GM12874 (cell line): ENCODE results near the gene RRP9.

Experiments
- TF ChIP-seq, protein P1 (sequence below): IDR thresholded peaks from 2 replicates; pipeline ENCODE4 v1.5.1; 2011; ENCODE audit warnings: low read depth, mild to moderate bottlenecking, control low read depth, low read length, moderate library complexity; ENCODE audit not compliant: insufficient read depth

The RRP9 gene

DNA sequence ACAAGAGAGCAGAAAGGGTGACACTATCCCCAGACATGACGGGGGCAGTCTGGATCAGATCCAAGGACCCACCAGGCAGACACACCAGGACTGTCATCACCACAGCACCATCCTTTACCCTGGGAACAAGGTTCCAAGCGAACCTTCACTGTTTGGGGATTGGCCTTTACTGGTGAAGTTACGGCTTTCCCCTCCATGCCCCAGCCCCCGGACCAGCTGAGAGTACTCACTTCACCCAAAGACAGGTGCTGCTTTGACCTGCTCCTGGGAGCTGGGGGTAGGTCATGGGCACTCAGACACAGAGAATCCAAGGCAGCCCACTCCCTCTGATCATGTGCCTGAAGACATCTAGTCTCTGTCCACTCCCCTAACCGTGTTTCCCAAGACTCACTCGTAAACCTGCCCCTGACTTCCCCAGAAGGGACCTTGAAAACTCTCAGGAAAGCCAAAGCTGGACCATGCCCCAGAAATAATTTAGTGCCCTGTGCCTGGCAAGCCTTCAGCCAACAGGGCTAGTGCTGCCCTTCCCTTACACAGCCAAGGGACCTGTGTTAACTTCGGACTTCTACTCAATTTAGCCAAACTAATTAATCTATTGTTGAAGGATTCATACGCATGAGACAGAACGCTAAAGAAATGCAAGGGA lies 2.8 kb downstream of the RRP9 start:
- TF ChIP-seq, protein P1, sequence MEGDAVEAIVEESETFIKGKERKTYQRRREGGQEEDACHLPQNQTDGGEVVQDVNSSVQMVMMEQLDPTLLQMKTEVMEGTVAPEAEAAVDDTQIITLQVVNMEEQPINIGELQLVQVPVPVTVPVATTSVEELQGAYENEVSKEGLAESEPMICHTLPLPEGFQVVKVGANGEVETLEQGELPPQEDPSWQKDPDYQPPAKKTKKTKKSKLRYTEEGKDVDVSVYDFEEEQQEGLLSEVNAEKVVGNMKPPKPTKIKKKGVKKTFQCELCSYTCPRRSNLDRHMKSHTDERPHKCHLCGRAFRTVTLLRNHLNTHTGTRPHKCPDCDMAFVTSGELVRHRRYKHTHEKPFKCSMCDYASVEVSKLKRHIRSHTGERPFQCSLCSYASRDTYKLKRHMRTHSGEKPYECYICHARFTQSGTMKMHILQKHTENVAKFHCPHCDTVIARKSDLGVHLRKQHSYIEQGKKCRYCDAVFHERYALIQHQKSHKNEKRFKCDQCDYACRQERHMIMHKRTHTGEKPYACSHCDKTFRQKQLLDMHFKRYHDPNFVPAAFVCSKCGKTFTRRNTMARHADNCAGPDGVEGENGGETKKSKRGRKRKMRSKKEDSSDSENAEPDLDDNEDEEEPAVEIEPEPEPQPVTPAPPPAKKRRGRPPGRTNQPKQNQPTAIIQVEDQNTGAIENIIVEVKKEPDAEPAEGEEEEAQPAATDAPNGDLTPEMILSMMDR = no peak

DNA sequence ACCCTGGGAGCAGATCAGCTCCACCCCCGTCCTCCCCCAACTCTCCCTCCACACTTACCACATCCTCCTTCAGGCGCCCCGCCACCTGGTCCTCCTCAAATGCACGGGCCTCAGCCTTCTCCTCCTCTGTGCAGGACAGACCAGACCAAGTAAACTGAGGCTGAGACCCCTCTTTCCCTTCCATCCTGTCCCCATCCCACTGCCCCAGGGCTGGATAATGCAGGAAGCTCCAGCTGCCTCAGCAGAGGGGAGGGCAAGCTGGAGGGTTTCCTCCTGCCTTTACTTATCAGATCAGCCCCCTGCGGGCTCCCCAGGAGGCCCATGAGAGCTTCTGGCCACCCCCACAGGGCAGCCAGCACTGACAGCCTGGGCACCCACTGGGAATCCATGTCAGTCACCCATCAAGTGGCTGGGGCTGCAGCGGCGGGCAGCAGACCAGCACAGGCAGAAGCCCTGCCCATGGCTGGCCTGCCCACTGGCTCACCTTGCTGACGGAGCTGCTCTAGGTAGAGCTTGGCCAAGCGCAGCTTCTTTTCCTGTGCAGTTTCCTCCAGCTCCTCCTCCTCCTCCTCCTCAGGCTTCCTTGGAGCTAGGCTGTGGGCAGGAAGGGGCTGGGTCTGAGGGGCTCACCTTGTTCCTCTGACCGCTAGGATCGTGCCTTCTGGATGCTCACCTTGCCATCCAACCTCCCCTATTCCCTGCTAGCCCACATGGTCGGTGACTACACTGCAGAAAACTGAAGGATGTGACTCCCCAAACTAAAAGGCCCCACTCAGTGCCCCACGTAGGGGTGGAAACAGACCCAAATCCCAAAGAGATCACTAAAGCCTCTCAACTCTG lies 3.9 kb downstream of the RRP9 start:
- TF ChIP-seq, protein P1 = no peak

DNA sequence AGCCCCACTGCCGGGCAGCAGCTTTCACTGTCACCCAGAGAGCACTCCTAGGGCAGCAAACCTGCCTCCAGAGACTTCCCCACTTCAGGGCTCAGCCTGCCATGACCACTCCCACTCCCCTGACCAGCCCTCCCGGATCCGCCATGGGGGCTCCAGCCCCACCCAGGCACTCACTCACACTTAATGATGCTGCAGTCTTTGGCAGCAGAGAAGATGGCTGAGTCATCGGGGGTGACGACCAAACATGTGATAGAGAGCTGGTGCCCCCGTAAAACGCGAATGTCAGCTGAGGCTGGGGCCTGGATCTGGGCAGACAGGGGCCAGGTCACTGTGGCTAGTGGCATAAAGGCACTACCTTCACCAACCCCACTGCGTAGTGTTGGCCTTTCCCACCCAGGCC lies 4.7 kb downstream of the RRP9 start:
- TF ChIP-seq, protein P1 = no peak

DNA sequence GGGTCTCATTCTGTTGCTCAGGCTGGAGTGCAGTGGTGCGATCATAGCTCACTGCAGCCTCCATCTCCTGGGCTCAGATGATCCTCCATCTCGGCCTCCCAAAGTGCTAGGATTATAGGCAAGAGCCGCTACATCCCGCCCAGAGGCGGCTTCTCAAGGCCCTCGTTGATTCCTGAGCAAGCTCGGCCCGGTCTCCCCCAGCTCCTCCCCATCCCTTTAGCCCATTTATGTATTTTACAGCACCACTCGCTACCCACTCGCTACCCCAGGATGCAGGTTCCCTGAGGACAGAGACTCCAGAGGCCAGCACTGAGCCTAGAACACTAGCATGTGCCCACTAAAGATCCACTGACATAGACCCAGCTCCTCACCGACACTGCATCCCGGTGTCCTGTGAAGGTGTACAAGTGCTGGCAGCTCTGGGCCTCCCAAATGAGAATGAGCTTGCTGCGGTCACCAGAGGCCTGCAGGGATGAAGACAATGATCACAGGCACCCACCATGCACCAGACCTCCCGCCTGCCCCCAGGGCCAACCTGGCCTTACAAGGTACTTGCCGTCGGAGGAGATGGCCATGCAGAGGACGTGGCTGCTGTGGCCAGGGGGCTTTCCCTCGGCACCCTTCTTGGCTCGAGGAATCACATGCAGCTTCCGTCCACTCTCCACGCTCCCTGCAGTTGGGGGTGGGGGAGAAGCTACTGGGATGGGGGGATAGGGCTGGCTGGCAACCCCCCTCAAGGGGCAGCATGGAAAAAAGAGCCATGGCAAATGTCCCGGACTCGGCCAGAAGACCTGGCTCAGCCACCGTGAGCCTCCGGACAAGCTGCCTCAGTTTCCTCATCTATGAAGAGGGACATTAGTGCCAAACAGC lies 5.6 kb downstream of the RRP9 start:
- TF ChIP-seq, protein P1 = no peak

DNA sequence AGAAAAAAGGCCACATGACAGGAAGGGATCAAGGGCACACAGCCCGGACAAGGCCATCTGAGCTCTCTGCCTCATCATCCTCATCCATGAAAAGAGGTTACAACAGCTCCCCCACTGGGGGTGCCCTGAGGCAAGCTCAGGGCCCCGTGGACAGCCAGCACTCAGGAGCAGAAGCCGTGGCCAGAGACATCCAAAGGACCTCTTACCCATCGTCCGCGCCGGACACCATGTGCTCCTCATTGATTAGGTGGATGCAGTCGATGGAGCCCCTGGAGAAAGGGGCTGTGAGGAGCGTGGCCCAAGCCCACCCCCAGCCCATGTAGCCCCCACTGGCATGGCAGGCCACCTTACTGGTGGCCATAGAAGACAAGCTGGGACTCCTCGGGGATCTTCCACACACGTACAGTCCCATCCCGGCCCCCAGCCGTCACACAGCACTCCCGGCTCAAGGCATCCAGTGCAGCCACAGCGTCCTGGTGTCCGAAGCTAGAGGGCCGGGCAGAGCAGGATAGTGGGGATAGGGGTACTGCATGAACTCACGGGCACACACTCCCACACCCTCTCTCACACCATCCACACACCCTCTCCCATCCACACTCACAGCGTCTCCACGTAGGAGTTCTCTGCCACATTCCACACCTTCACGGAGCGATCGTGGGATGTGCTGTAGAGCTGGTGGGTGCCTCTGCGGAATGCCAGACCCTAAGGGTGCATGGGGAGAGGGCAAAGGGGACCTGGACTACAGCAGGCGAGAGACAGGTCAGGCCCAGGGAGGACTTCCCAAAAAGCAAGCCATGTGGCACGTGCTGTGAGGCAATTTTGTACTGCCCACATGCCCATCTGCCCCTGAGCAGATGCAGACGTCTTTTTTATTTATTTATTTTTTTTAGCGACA lies 6.5 kb downstream of the RRP9 start:
- TF ChIP-seq, protein P1 = no peak

DNA sequence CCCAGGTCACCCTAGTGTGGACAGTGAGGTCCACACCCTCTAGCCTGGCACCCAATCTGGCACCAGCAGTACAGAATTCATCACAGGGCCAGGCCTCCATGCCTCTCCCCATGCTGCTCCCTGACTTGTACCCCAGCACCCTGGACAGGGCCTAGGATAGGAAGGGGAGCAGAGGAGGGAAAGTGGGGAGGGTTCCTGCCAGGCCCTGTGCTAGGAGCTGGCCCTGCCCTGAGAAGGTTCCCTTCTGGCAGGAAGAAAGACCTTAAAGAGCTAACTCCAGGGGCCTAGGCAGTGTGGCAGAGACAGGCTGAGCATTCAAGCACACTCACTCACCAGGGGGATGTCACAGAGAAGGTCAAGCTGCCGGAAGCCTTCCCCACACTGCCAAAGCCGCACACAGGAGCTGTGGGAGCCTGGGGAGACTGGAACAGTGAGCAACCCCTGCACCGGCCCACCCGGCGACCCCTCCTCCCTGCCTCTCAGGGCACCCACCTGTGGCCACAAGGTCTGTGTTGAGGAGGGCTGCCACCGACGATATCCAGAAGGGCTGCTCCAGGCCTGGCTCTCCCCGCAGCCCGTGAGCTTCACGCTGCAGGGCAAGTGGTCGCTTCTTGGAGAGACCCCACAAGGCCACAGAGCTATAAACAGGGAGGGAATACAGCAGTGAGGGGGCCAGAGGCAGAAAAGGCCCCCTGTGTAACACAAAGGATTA lies 7.4 kb downstream of the RRP9 start:
- TF ChIP-seq, protein P1 = no peak
